ENCODE results near the gene RAP1GAP2.

DNA sequence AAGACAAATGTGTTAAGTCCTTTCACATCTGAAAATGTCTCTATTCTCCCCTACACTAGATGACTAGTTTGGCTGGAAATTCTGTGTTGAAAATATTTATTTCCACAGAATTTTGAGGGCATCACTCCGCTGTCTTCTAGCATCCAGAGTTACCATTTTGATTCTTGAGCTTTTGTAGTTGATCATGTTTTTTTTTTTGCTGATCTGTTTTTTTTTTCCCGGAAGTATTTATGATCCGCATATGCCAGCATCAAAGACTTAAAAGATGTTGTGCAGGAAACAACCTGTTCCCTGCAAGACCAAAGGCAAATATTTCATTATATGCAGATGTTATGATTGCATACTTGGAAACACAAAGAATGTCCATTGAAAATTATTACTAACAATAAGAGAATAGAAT lies 250.5 kb downstream of the RAP1GAP2 start:
- TF ChIP-seq CTCF (IDR thresholded peaks at IDR 0.05 in 4 of 5, conservative IDR thresholded peaks at IDR 0.05 in 1 of 5) (no peak), POLR2A (IDR thresholded peaks at IDR 0.05) (no peak)

All from gastrocnemius medialis (tissue), 4 donors.